ENCODE data around the gene CUL1. TPM values are rescaled to one million over a fixed set of nuclear protein-coding genes. Genes with fewer than 3 reads are reported as not detected.
A peak's percentile ranks its signal among the peaks of the same experiment; 100 is the strongest.

CUL1 gene
- polyA plus RNA-seq, 1 donor from 2014 or later, result 77.5 TPM

- Histone ChIP-seq H3K9me2 (ENCODE audit: insufficient read depth, low read length) (no peaks in the 10 kb centered on the region), H3K27me3 (ENCODE audit: insufficient read depth, low read depth, low read length) (no peaks in the 10 kb centered on the region), H3K4me3 (ENCODE audit: low read length) (peak overlapping the region; percentile 86), H3K4me2 (ENCODE audit: low read length) (peak overlapping the region; percentile 83), H2AFZ (ENCODE audit: low read depth, low read length) (no peak overlapping the region), H3K9me3 (ENCODE audit: low read length) (no peaks in the 10 kb centered on the region), H3F3A (ENCODE audit: insufficient read depth, low read length, poor library complexity, severe bottlenecking) (no peaks in the 10 kb centered on the region), H4K20me1 (ENCODE audit: insufficient read depth) (no peaks in the 10 kb centered on the region), H3K79me2 (replicated peaks; ENCODE audit: insufficient read depth, low read length) (peaks cover 72% of the 10 kb centered on the region), H3K27ac (ENCODE audit: low read length) (no peak overlapping the region), H3K9ac (ENCODE audit: low read length) (peak overlapping the region; percentile 89), H3K36me3 (ENCODE audit: insufficient read depth, low read length) (no peaks in the 10 kb centered on the region)
- peak; percentile 15 for TF ChIP-seq MXI1 (conservative IDR thresholded peaks at IDR 0.05; ENCODE audit: poor library complexity, severe bottlenecking)
- TF ChIP-seq POLR2AphosphoS5 (IDR thresholded peaks at IDR 0.05), result no peak
These were observed 2.0 kb downstream of the CUL1 start for GRCh38 chr7:148700661-148701064.

DNA sequence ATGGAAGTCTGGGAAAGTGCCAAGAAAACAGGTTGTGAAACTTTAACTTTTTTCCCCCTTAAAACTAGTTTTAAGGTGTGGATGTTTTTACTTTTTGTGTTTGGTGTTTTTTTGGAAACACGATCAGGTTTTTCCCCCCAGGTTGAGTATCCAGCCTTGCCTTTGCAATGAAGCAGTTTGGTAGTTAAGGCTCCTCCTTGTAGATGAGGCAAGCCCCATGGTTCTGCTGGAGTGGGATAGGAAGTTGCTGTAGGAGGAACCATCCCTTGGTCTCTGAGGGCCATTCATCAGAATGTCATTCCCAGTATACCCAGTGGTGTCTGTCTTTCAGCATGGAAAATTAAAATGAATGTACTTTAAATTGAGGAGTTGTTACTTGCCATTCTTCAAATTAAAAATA, 2.7 kb downstream of the CUL1 start:
- Histone ChIP-seq H3K4me3 (ENCODE audit: low read length) (peak overlapping the region; percentile 86), H3K9me2 (ENCODE audit: insufficient read depth, low read length) (no peaks in the 10 kb centered on the region), H3K9me3 (ENCODE audit: low read length) (no peaks in the 10 kb centered on the region), H3K79me2 (replicated peaks; ENCODE audit: insufficient read depth, low read length) (peaks cover 80% of the 10 kb centered on the region), H3K27ac (ENCODE audit: low read length) (no peak overlapping the region), H3F3A (ENCODE audit: insufficient read depth, low read length, poor library complexity, severe bottlenecking) (no peaks in the 10 kb centered on the region), H3K4me2 (ENCODE audit: low read length) (no peak overlapping the region), H3K27me3 (ENCODE audit: insufficient read depth, low read depth, low read length) (no peaks in the 10 kb centered on the region), H3K36me3 (ENCODE audit: insufficient read depth, low read length) (no peaks in the 10 kb centered on the region), H4K20me1 (ENCODE audit: insufficient read depth) (no peaks in the 10 kb centered on the region), H3K9ac (ENCODE audit: low read length) (no peak overlapping the region), H2AFZ (ENCODE audit: low read depth, low read length) (no peak overlapping the region)
- no peak for TF ChIP-seq EP300 (conservative IDR thresholded peaks at IDR 0.05; ENCODE audit: poor library complexity, severe bottlenecking)
- no peak for TF ChIP-seq TAF1 (IDR thresholded peaks at IDR 0.05; ENCODE audit: low read depth)
- no peak for TF ChIP-seq RAD21 (conservative IDR thresholded peaks at IDR 0.05)
- TF ChIP-seq EZH2 (IDR thresholded peaks at IDR 0.05; ENCODE audit: borderline replicate concordance, insufficient read depth, low read length, poor library complexity, severe bottlenecking), result no peak
- no peak for TF ChIP-seq MXI1 (conservative IDR thresholded peaks at IDR 0.05; ENCODE audit: poor library complexity, severe bottlenecking)
- no peak for TF ChIP-seq POLR2AphosphoS5 (IDR thresholded peaks at IDR 0.05)
- no peak for TF ChIP-seq CTCF (IDR thresholded peaks at IDR 0.05; ENCODE audit: poor library complexity, severe bottlenecking)
- TF ChIP-seq SMC3 (conservative IDR thresholded peaks at IDR 0.05; ENCODE audit: poor library complexity), result no peak
- no peak for TF ChIP-seq REST (IDR thresholded peaks at IDR 0.05; ENCODE audit: borderline replicate concordance)
